Nucleus accumbens (tissue), 56 donors: ENCODE measurements around the gene DNAAF5.
A peak's percentile ranks its signal among the peaks of the same experiment; 100 is the strongest.
"Not testable (repeated sequence)": the region's sequence is repeated elsewhere in the genome, so short reads cannot be mapped to it uniquely, and the experiment has no call there.

ENCODE experiments used
- DNase-seq, 56 donors: peaks; one replicate each; lab custom pipeline; 2025; lab: John Stamatoyannopoulos, UW

The DNAAF5 gene

DNA sequence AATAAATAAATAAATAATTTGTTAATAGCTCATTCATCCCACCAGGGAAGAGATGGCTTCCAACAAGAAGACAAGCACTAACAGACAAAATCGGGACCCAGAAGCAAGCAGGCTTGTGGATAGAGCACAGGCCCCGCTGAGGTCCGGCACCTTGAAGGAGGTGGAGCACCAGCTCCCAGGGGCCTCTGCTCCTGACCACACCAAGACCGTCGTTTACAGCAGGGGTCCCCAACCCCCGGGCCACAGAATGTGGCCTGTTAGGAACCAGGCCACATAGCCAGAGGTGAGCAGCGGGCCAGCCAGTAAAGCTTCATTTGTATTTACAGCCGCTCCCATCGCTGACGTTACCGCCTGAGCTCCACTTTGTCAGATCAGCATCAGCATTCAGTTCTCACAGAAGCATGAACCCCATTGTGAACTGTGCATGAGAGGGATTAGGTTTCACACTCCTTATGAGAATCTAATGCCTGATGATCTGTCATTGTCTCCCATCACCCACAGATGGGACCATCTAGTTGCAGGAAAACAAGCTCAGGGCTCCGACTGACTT is 72.5 kb downstream of the DNAAF5 start:
- no peak for DNase-seq

DNA sequence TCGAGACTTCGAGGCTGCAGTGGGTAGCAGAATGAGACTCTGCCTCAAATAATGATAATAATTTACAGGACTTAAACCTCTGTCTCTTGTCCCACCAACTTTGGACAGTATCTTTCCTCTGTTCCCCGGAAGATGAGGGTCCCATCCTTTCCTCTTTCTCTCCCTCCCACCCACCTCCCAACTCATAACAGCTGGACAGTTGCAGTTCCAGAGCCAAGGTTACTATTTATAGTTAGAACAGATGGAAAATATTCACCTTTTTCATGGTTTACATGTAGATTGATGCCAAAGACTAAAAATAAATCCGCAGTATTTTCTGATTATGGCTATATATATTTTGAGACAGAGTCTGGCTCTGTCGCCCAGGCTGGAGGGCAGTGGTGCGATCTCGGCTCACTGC is 74.2 kb downstream of the DNAAF5 start:
- no peak for DNase-seq

- not testable (repeated sequence) for DNase-seq
Measured at GRCh38 chr7:801351-801750, 74.9 kb downstream of the DNAAF5 start.

GRCh38 chr7:801940-802381 is 75.5 kb downstream of the DNAAF5 start:
- DNase-seq: peak in 15 of 56 donors; percentile 4 to 64 (median 28)

DNA sequence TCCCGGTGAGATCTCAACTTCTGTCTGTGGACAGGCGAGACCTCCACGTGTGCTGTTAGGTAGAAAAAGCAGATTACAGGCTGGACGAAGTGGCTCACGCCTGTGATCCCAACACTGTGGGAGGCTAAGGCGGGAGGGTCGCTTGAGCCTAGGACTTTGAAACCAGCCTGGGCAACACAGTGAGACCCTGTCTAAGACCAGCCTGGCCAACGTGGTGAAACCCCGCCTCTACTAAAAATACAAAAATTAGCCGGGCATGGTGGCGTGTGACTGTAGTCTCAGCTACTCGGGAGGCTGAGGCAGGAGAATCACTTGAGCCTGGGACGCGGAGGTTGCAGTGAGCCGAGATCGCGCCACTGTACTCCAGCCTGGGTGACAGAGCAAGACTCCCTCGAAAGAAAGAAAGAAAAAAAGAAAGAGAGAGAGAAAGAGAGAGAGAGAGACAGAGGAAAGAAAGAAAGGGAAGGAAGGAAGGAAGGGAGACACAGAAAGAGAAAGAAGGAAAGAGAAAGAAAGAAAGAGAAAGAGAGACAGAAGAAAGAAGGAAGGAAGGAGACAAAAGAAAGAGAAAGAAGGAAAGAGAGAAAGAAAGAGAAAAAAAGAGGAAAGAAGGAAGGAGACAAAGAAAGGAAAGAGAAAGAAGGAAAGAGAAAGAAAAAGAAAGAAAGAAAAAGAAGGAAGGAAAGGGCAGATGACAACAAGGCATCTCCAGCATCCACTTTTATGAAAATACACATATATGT is 76.2 kb downstream of the DNAAF5 start:
- no peak for DNase-seq

DNA sequence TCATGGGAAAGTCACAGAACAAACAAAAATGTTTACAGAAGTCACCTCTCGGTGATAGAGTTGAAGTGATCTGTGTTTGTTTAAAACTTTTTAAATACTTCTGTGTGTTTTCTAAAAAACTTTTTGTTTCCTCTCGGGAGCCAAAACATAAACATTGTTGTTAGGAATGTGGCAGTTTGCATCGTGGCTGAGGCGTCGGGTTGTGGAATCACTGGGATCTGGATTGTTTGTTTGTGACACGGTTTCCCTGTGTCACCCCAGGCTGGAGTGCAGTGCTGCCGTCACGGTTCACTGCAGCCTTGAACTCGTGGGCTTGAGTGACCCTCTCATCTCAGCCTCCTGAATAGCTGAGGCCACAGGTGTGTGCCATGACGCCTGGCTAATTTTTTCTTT is 76.7 kb downstream of the DNAAF5 start:
- no peak for DNase-seq

GRCh38 chr7:803796-804195 is 77.3 kb downstream of the DNAAF5 start:
- DNase-seq: not testable (repeated sequence)

GRCh38 chr7:805261-805660 is 78.8 kb downstream of the DNAAF5 start:
- no peak for DNase-seq

DNA sequence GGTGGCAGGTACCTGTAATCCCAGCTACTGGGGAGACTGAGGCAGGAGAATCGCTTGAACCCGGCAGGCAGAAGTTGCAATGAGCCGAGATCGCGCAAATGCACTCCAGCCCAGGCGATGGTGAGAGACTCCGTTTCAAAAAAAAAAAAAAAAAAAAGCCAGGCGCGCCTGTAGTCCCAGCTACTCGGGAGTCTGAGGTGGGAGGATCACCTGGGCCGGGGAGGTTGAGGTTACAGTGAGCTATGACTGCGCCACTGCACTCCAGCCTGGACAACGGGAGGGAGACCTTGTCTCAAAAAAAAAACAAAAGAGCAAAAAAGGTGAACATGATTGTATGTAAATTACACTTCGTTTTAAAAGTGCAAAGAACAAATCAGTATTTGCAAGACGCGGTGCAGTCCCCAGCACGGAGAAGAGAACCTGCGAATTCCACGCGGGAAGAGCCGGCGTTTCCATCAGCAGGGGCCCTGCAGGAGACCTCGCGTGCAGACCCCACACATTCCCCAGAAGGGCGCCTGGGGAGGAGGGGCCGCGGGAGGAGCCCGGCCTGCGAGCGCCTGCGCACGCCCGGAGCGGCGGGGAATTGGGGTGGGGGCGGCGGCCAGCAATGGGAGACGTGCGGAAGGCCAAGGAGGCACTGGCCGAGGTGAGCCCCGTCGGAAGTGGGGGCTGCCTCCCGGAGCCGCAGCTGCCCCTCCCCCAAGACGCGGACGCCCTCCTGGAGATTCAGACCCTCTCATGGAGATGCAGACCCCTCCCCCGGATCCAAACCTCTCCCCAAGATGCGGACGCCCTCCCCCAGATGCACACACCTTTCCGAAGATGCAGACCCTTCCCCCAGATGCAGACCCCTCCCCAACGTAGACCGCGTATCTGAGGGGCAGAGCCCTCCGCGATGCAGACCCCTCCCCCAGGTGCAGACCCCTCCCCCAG is 89.1 kb downstream of the DNAAF5 start:
- peak in 9 of 56 donors; percentile 16 to 47 (median 32) for DNase-seq

GRCh38 chr7:816300-816750 is 89.8 kb downstream of the DNAAF5 start:
- peak; percentile 62 to 99 (median 94) for DNase-seq

- DNase-seq: no peak
Measured at GRCh38 chr7:816751-817671, 90.5 kb downstream of the DNAAF5 start.

DNA sequence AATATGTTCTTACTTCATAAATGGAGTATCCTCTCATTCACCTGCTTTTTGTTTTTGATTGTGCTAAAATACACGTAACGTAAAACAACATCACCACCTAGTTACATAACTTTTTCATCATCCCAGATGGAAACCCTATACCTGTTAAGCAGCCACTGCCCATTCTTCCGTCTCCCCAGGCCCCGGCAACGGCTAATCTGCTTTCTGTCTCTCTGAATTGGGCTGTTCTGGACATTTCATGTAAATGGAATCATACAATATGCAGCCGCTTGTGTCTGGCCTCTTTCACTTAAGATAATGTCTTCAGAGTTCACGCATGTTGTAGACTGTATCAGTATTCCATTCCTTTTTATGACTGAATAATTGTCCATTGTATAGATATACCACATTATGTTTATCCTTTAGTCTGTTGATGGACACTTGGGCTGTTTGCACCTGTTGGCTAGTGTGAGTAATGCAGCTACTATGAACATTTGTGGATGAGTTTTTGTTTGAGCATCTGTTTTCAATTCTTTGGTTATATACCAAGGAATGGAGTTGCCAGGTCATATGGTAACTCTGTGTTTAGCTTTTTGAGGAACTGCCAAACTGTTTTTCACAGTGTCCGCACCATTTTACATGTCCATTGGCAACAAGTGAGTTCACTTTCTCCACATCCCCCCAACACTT is 91.7 kb downstream of the DNAAF5 start:
- no peak for DNase-seq

DNA sequence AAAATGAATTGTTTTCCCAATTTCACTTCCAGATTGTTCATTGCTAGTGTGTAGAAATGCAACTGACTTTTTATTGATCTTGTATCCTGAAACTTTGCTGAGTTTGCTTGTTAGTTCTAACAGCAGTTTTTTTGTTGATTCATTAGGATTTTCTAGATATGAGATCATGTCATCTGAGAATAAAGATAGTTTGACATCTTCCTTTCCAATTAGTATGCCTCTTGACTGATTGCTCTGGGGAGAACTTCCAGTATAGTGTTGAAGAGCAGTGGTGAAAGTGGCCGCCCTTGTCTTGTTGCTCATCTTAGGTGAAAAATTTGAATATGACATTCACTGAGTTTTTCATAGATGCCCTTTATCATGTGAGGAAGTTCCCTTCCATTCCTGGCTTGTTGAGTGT is 93.8 kb downstream of the DNAAF5 start:
- DNase-seq: no peak

GRCh38 chr7:821688-822087 is 95.2 kb downstream of the DNAAF5 start:
- DNase-seq: no peak

DNA sequence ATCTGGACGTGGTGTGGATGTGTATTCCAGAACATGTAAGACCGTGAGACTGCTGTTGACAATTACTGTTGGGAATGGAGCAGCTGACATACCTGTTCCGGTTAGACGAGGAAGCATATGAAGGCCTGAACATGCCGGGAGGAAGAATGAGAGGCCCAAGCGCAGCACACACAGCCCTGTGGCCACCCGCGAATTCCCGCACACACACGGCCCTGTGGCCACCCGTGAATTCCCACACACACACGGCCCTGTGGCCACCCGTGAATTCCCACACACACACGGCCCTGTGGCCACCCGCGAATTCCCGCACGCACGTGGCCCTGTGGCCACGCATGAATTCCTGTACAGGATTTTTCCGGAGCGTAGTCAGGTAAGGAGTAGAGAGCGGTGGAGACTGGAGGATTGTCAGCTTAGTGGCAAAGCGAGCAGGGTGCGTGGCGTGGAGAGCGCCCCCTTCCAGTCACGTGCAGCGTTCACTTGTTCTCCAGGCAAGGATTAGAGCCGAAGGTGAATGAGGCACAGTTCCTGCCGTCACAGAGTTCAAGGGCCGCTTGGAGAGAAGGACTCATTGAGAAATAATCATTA is 96.3 kb downstream of the DNAAF5 start:
- no peak for DNase-seq

- DNase-seq: no peak
Measured at GRCh38 chr7:823649-824048, 97.2 kb downstream of the DNAAF5 start.

GRCh38 chr7:824081-824480 is 97.6 kb downstream of the DNAAF5 start:
- no peak for DNase-seq

DNA sequence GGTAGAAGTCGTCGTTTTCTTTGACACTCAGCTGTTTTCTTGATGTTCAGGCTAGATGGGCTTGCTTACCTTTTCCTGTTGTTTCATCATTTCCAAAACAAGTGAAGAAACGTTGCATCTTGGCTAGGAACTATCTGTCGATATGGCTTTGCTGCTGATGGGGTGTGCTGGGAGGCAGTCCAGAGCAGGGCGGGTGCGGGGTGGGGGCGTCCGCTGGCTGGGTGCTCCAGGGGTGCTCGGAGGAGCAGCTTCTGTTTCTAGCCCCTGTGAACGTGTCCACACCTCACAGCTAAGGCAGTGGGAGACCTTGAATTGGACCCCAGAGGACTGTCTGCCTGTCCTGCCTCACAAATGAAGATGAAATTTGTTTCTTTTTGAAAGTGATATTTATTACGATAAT is 98.2 kb downstream of the DNAAF5 start:
- DNase-seq: no peak

GRCh38 chr7:825386-825785 is 98.9 kb downstream of the DNAAF5 start:
- DNase-seq: no peak
